ENCODE data around the gene POP4.

The POP4 gene

DNA sequence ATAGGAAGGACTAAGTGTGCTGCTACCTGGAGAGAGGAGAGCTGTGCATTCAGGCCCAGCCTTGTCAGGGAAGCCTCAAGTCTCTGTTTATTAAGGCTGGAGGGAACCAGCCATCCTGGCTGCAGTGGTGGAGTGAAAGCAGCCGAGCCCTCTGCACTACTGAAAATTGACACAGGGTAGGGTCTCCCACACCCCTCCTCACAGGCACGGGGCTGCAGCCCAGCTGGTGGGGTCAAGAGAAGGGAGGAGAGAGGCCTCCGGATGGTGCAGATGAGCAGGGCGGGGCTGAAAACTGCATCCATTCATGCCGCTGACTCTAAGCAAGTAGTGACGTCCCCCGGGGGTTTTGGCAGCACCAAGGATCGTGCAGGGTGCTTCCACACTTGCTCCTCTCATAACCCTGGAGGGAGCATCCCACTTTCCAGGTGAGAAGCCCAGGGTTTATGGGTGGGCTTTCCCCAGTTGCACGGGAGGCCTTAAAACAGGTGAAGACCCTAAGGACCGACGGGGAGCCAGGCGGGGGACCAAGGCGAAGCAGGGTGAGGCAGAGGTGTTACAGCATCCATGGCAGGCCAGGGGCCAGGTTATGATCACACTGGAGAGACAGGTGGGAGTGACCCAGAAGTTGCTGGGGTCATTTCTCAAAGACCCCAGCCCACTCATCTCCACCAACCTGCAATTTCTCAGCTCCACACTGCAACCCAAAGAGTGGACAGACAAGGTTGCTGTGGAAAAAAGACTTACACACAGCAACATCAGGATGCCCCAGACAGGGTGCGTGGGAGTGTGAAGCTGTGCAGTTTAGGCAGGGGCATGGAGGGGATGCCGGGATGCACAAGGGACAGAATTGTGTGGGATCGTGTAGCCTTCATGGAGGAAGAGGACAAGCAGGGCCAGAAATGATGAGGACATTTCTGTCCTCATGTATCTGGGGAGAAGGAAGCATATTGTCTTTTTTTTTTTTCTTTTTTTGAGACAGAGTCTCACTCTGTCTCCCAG lies 43.5 kb upstream of the POP4 start:
- H3K4me3 ChIP-seq (ENCODE audit: low read depth, low read length): no peak overlapping the region
- H3K9me3 ChIP-seq (ENCODE audit: severe bottlenecking): no peaks in the 10 kb centered on the region
- TF ChIP-seq, protein P1, sequence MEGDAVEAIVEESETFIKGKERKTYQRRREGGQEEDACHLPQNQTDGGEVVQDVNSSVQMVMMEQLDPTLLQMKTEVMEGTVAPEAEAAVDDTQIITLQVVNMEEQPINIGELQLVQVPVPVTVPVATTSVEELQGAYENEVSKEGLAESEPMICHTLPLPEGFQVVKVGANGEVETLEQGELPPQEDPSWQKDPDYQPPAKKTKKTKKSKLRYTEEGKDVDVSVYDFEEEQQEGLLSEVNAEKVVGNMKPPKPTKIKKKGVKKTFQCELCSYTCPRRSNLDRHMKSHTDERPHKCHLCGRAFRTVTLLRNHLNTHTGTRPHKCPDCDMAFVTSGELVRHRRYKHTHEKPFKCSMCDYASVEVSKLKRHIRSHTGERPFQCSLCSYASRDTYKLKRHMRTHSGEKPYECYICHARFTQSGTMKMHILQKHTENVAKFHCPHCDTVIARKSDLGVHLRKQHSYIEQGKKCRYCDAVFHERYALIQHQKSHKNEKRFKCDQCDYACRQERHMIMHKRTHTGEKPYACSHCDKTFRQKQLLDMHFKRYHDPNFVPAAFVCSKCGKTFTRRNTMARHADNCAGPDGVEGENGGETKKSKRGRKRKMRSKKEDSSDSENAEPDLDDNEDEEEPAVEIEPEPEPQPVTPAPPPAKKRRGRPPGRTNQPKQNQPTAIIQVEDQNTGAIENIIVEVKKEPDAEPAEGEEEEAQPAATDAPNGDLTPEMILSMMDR (IDR thresholded peaks at IDR 0.05; ENCODE audit: low read depth, low read length): no peak
- no peak overlapping the region for H3K27ac ChIP-seq
- peaks cover 57% of the 10 kb centered on the region for H3K27me3 ChIP-seq (ENCODE audit: insufficient read depth, low read depth, severe bottlenecking)
- no peaks in the 10 kb centered on the region for H3K36me3 ChIP-seq
- DNase-seq: no peak

DNA sequence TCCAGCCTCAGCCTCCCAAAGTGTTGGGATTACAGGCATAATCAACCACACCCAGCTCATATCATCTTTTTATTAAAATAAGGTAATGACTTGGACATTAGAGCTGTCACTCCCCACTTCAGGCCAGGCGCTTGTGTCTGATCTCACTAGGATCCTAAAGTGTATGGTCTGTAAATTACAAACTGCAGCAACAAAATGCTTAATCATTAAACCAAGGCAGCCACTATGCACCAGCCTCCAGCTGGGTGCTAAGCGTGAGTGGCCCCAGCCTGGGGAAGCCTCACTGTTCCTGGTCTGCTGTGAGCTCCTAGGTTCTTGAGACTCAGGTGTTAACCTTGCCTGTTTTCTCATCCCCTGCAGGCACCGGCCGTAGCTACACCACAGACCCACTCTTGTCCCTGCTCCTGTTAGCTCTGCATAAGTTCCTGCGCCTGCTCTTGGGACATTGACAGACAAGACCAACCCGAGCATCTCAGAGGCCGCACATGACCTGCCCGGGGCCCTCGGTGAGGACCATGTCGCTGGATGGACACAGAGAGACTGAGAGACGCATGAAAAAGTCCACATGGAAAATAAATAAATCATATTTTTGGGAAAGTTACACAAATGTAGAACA lies 42.5 kb upstream of the POP4 start:
- TF ChIP-seq, protein P1 (IDR thresholded peaks at IDR 0.05; ENCODE audit: low read depth, low read length): no peak
- H3K27me3 ChIP-seq (ENCODE audit: insufficient read depth, low read depth, severe bottlenecking): peaks cover 62% of the 10 kb centered on the region
- no peak overlapping the region for H3K27ac ChIP-seq
- no peaks in the 10 kb centered on the region for H3K9me3 ChIP-seq (ENCODE audit: severe bottlenecking)
- no peak for DNase-seq
- no peak overlapping the region for H3K4me3 ChIP-seq (ENCODE audit: low read depth, low read length)
- H3K36me3 ChIP-seq: no peaks in the 10 kb centered on the region

DNA sequence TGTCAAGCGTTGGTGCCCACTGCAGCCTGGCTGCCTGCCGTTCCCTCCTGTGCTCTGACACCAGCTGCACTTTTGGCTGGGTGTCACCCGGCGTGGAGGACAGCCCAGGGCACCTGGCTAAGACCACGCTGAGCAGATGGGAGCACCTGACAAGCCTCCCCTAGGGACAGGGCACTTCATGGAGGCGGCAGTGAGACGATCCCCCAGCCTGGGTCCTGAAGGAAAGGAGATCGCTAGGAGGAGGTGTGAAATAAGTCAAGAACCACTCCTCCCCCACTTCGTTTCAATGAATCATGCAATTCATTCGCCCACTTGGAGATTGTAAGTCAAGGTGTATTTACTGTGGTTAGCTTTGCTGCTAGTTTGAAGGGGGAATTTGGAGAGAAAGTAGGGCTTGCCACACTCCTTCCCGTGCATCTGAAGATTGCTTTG lies 41.5 kb upstream of the POP4 start:
- no peaks in the 10 kb centered on the region for H3K9me3 ChIP-seq (ENCODE audit: severe bottlenecking)
- TF ChIP-seq, protein P1 (IDR thresholded peaks at IDR 0.05; ENCODE audit: low read depth, low read length): no peak
- H3K27me3 ChIP-seq (ENCODE audit: insufficient read depth, low read depth, severe bottlenecking): peaks cover 72% of the 10 kb centered on the region
- H3K36me3 ChIP-seq: no peaks in the 10 kb centered on the region
- H3K4me3 ChIP-seq (ENCODE audit: low read depth, low read length): no peak overlapping the region
- DNase-seq: no peak
- H3K27ac ChIP-seq: no peak overlapping the region

DNA sequence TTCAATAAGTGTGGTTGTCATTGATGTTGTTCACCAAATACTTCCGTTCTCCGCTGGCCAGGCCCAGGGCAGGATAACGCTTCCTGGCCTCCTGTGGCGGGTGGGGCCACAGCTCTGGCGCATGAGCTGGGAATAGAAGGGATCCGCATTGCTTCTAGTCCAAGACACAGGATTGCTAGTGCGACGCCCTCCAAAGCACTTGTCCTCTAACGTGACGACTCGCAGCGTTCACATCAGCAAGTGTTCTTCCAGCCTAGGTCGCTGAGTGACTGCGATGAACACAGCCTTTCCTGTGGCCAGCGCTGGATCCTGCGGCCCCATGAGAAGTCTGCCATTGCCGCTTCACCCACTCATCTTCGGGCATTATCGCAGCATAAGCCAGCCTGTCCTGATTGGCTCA lies 40.9 kb upstream of the POP4 start:
- no peak overlapping the region for H3K4me3 ChIP-seq (ENCODE audit: low read depth, low read length)
- TF ChIP-seq, protein P1 (IDR thresholded peaks at IDR 0.05; ENCODE audit: low read depth, low read length): no peak

DNA sequence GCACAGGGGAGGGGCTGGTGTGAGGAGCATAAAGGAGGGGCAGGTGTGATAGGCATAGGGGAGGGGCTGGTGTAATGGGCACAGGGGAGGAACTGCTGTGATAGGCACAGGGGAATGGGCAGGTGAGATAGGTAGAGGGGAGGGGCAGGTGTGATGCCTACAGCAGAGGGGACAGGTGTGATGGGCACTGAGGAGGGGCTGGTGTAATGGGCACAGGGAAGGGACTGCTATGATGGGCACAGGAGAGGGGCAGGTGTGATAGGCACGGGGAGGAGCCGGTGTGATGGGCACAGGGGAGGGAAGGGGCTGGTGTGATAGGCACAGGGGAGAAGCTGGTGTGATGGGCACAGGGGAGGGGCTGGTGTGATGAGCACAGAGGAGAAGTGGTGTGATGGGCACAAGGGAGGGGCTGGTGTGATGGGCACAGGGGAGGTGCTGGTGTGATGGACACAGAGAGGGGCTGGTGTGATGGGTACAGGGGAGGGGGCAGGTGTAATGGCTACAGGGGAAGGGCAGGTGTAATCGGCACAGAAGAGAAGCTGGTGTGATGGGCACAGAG lies 39.5 kb upstream of the POP4 start:
- DNase-seq: no peak
- Histone ChIP-seq H3K9me3 (ENCODE audit: severe bottlenecking) (no peaks in the 10 kb centered on the region), H3K36me3 (no peaks in the 10 kb centered on the region), H3K27me3 (ENCODE audit: insufficient read depth, low read depth, severe bottlenecking) (peaks cover 75% of the 10 kb centered on the region), H3K27ac (no peak overlapping the region), H3K4me3 (ENCODE audit: low read depth, low read length) (no peak overlapping the region)
- TF ChIP-seq, protein P1 (IDR thresholded peaks at IDR 0.05; ENCODE audit: low read depth, low read length): no peak

More for the DNA sequence above, 40.9 kb upstream of the POP4 start:
- Histone ChIP-seq H3K36me3 (no peaks in the 10 kb centered on the region), H3K27me3 (ENCODE audit: insufficient read depth, low read depth, severe bottlenecking) (peaks cover 73% of the 10 kb centered on the region), H3K27ac (no peak overlapping the region), H3K9me3 (ENCODE audit: severe bottlenecking) (no peaks in the 10 kb centered on the region)
- DNase-seq: no peak

All from WERI-Rb-1 (cell line).